Adrenal gland (tissue), 5 donors: Measurements from ENCODE around the gene SHROOM2.

ENCODE experiments used
- POLR2A ChIP-seq, 2 donors: fragments of 450-650 bp; IDR thresholded peaks; one replicate each; pipeline ENCODE4 v1.6.1; 2017; ENCODE audit warnings: antibody characterized with exemption in 2 of 2, mild to moderate bottlenecking in 2 of 2, moderate library complexity in 1 of 2
- TF ChIP-seq, protein P1 (sequence below), 6 experiments: fragments of 450-650 bp in 4 of 6; fragments of 200-600 bp in 2 of 6; sonication (generic) in 1 of 6; IDR thresholded peaks; 1 replicate in 5 of 6; 2 replicates in 1 of 6; pipeline versions ENCODE4 v1.5.1 to v1.8.0; 2016 to 2021; ENCODE audit warnings: antibody characterized with exemption in 6 of 6, mild to moderate bottlenecking in 2 of 6, moderate library complexity in 1 of 6
- donor health status: DM: no; HTN: no; CAD: no.

DNA sequence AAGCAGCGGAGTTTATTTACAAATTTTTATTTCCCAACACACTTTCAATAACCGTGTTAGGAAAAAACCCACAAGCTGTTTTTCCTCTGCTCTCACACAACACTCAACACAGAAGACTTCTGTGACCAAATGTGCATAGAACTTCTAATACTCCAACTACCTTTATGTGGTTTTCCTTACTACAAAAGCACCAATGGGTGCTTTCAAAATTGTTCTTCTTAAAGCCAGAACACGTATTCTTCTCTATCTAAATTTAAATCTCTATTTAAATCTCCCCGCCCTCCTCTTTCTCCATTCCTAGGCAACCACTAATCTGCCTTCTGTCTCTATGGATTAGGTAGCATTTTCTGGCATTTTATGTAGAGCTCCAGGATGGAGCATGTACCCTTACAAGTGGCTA lies 90.0 kb downstream of the SHROOM2 start:
- TF ChIP-seq, protein P1, sequence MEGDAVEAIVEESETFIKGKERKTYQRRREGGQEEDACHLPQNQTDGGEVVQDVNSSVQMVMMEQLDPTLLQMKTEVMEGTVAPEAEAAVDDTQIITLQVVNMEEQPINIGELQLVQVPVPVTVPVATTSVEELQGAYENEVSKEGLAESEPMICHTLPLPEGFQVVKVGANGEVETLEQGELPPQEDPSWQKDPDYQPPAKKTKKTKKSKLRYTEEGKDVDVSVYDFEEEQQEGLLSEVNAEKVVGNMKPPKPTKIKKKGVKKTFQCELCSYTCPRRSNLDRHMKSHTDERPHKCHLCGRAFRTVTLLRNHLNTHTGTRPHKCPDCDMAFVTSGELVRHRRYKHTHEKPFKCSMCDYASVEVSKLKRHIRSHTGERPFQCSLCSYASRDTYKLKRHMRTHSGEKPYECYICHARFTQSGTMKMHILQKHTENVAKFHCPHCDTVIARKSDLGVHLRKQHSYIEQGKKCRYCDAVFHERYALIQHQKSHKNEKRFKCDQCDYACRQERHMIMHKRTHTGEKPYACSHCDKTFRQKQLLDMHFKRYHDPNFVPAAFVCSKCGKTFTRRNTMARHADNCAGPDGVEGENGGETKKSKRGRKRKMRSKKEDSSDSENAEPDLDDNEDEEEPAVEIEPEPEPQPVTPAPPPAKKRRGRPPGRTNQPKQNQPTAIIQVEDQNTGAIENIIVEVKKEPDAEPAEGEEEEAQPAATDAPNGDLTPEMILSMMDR (IDR thresholded peaks at IDR 0.05), result no peak
- no peak for TF ChIP-seq POLR2A (IDR thresholded peaks at IDR 0.05)
